Activated T-helper 1 cell treated with Interleukin-2 at 50 U/mL for 16 hours (primary cell): ENCODE results near the gene ZNF516.

ENCODE experiments used
- DNase-seq: peaks from one replicate; pipeline ENCODE4 v3.0.0-alpha.2; 2020; ENCODE audit warnings: low read depth

Gene ZNF516

DNA sequence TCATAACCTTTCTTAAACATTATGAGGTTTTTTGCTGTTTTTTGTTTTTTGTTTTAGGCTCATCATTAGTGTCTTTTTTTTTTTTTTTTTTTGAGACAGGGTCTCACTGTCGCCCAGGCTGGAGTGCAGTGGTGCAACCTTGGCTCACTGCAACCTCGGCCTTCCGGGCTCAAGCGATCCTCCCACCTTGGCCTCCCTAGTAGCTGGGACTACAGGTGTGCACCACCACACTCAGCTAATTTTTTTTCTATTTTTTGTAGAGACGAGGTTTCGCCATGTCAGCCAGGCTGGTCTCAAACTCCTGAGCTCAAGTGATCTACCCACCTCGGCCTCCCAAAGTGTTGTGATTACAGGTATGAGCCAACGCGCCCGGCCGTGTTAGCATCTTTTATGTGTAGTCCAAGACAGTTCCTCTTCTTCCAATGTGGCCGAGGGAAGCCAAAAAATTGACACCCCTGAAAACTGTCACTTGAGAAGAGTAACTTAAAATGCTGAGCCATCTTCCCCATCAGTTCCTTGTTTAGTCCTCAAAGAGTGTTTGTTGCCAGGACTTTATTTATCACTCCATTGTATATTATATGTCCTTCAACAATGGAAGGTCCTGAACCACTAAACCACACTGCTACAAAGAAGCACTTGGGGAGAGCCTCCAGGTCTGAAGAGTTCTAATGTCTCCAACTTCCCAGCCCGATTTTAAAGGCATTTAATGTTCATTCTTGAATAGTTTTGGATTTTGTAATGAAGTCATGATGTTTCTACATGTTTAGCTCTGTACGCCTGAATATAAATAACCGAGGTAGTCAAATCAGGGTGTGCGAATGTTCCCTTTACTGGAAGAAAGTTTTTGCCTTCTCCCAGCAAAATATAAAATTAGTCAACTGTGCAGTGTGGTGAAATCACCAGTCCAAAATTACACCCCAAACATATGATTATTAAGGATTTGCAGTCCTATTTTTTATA is 26.4 kb downstream of the ZNF516 start:
- no peak for DNase-seq

DNA sequence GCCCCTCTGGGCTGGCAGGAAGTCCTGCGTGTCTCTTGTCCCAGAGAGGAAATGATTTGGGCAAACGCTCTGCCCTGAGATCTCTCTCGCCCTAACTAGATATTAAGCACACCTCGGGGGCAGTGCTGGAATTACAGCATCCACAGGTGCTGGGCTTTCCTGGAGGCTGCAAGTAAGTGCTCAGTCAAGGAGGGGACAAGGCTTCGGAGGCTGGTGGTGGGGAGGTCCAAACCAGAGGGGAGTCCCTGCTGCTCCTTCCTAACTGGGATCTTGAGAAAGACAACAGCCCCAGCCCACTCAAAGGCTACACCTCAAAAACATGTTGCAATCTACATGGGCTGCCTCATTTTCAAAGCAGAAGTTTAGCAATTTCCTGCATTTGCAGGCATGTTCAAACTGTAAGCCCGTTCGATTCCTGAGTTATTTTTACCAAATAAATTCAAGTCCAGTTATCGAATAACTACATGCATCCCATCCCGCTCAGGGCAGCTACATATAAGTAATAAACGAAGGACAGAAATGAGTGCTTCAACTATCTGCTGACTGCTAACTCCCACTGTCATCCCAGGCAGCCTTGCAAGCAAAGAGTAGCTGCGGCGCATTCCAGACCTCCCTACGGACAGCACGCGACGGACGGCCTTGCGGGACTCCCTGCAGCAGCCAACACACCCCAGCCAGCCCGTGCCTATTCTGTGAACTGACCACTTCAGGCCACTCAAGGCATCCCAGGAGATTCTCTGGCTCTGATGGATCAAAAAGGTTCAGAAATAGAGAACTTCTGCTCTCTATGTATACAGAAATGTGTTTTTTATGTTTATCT is 27.5 kb downstream of the ZNF516 start:
- DNase-seq, result no peak

DNA sequence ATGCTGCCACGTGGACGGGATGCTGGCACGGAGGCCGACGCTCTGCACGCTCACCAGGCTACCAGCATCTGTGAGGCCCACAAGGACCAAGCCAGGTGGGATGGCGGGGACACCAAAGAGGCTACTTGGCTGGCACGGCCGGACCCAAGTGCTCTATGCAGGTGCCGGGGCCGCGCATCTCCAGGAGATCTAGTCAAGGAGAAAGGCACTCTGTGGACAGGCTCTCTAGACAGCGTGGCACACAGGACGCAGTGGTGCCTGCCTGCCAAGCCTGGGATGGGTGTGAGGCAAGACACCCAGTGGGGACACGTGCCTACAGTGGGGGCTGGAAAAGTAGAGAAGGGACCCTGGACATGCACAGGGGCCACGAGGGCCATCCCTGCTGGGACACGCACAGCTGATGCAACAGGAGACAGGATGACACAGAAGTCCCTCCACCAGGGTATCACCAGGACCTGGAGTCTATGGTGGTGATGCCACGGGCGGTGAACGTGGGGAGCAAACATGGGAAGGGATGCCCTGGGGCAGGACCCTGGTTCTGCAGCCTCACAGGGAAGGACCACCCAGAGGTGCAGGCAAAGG is 28.5 kb downstream of the ZNF516 start:
- DNase-seq, result no peak

DNA sequence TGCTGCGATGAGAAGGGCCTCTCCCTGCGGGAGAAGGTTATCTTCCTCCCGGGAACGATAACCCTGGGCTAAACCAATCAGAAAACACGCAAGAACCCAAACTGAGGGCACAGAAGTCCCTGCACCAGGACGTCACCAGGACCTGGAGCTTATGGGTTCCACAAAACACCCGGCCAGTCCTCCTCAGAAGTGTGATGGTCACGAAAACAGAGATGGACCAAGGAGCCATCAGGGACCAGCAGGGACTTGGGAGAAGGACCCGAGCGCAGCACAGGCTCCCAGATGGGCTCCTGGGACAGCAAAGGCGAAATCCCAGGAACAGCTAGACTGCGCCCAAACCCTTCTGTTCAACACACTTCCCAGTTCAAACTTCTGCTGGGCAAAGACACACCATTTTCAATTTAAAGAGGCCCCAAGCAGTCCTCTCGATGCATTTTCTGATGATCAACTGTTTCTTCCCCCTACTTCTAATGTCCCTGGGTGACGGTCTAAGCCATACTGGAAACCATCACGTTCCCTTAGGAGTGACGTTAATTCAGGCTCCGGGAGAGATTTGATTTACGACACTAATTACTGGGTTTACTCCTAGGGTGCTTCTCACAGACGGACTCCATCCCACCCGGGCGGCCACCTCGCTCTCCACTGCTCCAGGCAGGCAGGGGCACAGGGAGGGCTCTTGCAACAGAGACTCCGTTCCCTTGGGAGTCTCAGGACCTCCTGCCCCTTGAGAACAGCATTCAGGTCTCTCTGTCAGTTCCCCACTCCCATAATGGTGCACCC is 29.2 kb downstream of the ZNF516 start:
- no peak for DNase-seq

DNA sequence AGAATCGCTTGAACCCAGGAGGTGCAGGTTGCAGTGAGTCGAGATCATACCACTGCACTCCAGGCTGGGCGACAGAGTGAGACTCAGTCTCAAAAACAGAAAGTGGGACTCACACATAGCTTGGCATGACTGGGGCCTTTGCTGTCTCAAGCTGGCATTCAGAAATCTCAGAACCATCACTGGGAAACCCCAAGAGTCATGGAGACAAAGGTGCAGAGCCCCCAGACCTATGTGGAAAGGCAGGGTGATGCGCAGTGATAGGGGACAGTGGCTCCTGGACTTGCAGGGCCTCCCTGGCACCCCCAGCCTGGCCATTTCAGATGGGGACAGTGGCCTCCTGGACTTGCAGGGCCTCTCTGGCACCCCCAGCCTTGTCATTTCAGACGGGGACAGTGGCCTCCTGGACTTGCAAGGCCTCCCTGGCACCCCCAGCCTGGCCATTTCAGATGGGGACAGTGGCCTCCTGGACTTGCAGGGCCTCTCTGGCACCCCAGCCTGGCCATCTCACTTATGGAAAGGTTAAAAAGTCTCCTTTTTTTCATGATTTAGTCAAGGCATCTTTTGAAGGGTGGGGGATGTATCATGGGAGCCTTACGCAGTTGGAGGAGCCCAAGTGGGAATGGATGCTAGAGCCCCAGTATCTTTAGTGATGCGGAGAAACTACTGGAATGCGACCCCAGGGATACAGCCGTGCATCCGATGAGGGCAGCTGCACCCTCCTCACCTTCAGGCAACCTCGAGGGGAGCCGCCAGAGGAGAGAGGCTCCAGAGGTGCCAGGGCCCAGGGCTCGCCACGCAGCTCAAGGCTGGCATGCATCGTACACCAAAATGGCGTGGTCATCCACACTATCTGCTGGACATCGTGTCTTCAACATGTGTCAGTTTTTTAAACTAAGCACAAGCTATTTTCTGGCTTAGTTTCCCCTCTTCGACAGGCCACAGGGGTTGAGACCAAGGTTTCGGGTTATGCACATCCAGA is 30.5 kb downstream of the ZNF516 start:
- no peak for DNase-seq

DNA sequence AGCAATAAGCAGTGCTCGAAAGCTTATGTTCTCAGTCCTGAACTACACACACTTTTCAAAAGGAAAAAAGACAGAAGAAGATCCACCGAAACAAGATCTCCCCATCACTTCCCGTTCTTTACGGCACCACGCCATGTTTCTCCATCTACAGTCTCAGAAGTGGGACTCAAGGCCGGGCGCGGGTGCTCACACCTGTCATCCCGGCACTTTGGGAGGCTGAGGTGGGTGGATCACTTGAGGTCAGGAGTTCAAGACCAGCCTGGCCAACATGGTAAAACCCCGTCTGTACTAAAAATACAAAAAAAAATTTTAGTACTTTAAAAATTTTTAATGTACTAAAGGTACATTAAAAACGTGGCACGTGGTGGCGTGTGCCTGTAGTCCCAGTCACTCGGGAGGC is 31.2 kb downstream of the ZNF516 start:
- no peak for DNase-seq

DNA sequence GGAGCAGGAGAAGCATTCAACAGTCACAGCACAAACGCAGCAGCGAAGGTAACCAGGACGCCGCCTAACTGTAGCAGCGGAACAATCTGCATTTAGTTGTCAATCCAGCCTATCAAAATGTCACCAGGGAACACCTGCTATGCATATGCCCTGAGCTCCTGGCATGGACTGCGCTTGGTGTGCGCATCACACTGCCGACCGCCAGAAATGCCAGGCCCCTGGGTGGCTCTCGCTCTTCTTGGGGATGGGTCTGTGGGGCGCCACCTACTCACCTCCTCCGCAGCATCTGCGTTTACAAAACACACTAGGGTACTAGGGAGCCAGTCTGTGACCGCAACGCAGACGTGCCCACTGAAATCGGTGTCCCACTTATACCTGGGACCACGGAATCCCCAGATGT is 31.7 kb downstream of the ZNF516 start:
- DNase-seq, result no peak

DNA sequence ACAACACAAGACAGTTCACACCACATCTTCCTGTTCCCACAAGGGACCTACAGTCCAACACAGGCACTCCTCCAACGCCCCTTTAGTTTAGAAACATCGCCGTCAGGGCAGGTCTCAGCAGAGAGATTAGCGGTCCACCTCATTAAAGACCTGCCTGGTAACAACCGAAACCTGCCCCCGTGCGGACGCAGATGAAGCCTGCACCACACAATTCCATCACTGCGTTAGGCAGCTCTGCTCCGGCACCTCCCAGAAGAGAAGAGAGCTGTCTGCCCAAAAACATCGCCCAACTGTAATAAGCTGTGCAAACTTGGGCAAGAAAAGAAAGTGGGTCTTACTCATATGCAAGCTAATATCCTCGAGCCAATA is 32.7 kb downstream of the ZNF516 start:
- no peak for DNase-seq

DNA sequence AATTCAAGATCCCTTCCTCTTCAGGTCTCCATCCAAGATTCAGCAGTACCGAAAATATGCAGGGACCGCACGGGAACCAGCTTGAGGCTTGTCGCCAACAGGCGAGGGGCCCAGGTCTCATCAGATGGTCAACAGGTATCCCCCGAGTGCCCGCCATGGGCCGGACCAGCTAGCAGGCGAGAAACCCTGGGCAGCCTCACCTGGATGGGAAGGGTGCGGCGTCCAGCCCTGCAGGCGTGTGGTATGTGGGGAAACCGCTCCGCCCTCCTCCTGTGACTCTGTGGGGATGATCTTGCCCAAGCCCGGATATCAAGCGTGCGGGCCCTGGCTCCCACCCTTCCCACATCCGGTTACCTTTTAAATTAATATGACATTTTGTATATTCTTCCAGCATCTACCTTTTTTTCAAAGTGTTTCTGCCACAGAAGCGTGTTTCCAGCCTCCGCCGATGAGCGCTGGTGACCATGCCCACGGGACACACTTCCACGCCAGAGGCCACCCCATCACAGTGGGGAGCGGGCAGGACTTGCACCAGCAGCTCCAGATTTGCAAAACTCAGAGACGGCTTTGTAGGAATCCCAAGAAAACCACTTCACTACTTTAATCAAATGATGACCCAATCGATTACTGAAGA is 33.2 kb downstream of the ZNF516 start:
- DNase-seq, result no peak

DNA sequence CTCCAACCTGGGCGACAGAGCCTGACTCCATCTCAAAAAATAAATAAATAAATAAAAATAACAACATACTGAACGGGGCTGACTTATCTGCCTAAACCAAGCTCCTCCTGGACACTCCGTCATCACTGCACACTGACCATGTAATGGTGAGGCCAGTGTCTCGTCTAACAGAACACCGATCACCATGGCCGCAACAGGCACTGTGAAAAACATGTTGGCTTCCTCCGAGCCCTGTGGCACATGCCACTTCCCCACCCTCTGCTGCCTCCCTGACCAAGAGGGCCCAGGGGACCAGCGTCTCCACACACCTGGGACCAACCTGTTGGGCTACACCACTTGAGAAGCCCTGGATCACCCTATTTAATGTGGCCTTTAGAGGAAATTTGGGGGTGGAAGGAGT is 33.9 kb downstream of the ZNF516 start:
- DNase-seq, result no peak

DNA sequence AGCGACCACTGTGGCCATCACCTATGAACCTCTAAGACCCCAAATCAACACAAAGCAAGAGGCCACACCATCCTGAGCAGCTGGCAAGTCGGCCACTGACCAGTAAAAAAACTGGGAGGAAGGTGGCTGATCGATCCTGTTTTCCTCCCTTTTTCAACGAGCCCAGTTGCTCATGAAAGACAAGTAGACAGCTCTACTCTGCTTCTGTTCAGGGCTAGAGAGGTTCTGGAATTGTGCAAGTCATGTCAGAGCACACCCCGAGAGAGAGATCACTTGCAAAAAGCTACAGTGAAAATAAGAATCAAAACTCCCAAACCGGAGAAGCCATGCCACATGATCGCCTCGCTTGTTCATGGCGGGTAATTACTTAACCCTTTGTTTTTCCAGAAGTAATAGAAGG is 34.6 kb downstream of the ZNF516 start:
- no peak for DNase-seq

DNA sequence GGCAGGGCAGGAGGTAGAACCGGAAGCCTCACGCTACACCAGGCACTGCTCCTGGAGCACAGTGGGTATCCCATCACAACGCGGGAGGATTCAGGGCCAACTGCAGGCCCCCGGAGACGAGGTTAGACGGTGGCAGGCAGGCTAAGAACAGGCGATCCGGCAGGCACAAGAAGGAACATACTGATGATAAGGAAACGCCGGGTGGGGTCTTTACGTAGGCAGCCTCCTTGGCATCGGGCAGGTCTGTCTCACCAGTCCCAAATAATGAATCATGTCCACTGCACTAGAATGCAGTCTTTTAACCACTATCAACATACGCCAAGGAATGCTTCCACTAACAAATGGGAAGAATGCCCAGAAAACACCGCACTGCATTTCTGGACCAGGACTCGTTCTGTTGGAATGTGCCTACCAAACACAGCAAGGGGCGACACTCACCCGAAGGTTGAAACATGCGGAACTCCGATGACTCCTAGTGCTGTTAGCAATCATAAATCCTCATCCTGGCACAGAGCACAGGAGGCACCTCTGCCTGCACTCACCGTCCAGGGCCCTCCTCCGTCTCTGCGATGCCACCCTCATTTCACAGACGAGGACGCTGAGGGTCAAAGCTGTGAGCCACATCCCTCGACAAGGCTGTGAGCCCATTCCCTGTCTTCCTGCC is 35.2 kb downstream of the ZNF516 start:
- DNase-seq, result no peak

DNA sequence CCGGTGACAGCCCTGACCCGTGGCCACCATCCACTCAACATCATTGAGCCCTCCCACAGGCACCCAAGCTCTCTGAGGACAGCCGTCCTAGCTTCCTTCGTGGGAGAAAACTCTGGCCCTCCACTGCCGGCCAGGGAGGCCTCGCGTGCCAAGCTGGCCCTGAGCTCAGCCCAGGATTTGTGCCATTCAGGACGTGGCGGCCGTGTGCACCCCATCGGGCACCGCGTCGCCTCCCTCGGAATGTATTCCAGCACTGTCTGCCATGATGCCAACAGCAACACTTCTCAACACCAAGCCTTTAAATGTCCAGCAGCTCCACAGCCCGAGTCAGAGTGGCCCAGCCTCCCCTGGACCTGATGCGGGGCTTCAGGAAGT is 35.7 kb downstream of the ZNF516 start:
- DNase-seq, result no peak

DNA sequence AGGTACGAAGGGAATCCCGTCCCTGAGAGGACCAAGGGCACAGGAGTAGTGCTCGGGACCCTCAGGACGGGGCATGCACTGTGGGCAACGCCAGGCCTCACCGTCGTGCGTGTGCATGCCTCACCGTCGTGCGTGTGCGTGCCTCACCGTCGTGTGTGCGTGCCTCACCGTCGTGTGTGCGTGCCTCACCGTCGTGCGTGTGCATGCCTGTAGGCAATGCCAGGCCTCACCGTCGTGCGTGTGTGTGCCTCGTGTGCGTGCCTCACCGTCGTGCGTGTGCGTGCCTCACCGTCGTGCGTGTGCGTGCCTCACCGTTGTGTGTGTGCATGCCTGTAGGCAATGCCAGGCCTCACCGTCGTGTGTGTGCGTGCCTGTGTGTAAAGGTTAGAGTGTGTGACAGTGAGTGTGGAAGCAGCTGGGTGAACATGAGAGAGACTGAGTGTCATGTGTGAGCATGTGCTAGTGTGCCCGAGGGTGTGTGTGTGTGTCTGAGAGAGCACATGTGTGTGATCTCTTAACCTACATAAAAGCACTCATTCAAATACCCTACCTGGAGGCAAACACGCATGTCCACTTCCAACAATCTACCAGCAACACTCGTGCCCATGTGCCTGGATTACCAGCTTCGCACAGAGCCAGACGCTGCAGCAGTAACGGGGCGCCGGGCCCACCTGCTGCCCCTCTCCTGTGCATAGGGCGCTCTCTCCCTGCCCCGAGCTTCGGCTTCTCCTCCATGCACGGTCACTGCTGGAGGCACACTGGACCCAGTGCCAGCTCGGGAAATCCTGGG is 36.3 kb downstream of the ZNF516 start:
- DNase-seq, result no peak

DNA sequence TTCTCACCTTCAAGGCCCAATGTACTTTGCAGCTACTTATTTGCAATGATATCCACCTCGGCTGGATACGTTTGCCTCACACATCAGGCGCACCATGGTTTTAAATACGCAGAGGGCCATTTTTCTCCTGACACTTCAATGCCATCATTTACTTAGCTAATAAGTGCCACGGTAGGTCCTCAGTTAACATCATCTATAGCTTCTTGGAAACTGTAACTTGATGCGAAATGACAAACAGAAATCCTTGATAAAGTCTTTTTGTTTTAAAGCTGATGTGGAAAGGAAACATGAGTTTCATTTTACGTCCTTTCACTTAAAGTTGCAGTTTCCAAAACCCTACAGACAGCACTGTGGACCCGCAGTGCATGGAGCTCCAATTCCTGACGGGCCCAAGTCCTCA is 37.1 kb downstream of the ZNF516 start:
- no peak for DNase-seq

DNA sequence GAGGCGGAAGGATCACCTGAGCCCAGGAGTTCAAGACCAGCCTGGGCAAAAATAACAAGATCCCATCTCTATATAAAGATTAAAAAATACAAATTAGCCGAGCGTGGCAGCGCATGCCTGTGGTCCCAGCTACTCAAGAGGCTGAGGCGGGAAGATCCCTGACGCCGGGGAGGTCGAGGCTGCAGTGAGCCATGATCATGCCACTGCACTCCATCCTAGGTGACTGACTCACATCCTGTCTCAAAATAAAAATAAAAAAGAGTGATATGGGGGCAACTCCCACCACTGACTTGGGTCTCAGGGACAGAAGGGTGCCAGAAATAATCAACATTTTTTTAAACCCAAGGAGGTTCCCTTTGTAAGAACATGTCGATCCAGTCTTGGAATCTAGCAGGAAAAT is 37.6 kb downstream of the ZNF516 start:
- DNase-seq, result no peak

DNA sequence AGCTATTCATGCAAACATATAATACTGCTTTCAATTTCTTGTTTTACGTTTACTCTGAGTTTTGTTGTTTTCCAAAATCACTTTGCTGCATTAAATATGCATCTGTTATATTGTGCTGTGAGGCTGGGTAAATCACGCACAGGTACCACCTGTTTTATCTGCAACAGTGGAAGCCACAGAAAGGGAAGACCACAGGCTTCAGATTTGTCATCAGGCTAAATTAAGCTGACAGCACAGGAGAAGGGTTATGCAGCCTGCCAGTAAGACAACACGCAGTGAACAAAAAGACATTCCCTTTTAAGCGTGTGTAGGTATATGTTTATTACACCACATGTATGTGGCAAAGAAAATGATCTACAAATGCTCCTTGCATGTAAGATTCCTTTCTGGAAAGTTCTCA is 38.2 kb downstream of the ZNF516 start:
- no peak for DNase-seq

DNA sequence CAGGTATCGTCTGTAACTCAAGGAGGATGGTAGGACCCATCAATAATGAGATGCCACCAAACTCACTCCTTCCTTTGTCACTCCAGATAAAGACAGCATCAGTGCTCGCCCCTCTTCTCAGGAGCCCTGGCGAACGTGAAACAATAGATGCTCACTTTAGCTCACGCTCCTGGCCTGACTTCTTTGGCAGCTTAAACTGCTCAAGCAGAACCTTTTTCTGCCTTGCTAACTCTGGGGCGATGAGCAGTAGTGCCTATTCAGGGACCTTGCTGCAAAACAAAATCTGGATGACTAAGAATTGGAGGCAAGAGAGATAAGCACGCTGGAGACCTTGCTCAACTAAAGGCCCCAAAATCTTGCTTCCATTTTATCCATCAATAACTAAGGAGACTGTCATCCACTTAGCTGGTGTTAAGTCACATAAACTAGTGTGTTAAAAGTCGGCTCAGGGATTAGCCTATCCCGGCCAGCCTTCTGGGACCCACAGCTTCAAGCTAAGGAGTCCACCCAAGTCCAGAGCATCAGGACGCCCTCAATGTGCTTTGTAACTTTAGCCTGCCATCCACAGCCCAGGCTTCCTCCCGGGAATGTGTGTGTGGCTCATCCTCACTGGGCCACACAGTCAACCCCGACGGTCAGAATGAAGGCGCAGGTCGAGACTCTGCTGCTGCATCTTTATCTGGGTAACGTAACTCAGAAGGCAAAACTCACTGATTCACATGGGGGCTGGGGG is 38.9 kb downstream of the ZNF516 start:
- no peak for DNase-seq
